ENCODE results near the gene ETV6. TPM values are rescaled to one million over a fixed set of nuclear protein-coding genes. Genes with fewer than 3 reads are reported as not detected.
A peak's percentile ranks its signal among the peaks of the same experiment; 100 is the strongest.

ETV6 gene
- total RNA-seq, 4 donors from 2014 or later = 7.6 to 45.5 (median 8.2) TPM

GRCh38 chr12:11836282-11837151 lies 187.0 kb downstream of the ETV6 start:
- no peak for TF ChIP-seq CTCF (IDR thresholded peaks at IDR 0.05)
- no peak for TF ChIP-seq POLR2A (IDR thresholded peaks at IDR 0.05)
- Histone ChIP-seq H3K27me3 (no peaks in the 10 kb centered on the region), H3K4me3 (no peak overlapping the region), H3K4me1 (peaks cover 0 to 4% of the 10 kb centered on the region in 2 donors), H3K9me3 (no peaks in the 10 kb centered on the region), H3K36me3 (no peaks in the 10 kb centered on the region), H3K27ac (no peak overlapping the region)
- intact Hi-C loops (cut with DNase I; ENCODE audit: low total_unique reads) = no loop called here
- no peak for DNase-seq

- Histone ChIP-seq H3K27ac (no peak overlapping the region), H3K36me3 (no peaks in the 10 kb centered on the region), H3K4me1 (peaks cover 0 to 4% of the 10 kb centered on the region in 2 donors), H3K9me3 (no peaks in the 10 kb centered on the region), H3K27me3 (no peaks in the 10 kb centered on the region), H3K4me3 (no peak overlapping the region)
- intact Hi-C loops (cut with DNase I; ENCODE audit: low total_unique reads) = no loop called here
- DNase-seq = no peak
- TF ChIP-seq POLR2A (IDR thresholded peaks at IDR 0.05) (no peak), CTCF (IDR thresholded peaks at IDR 0.05) (no peak)
These were observed 187.9 kb downstream of the ETV6 start for GRCh38 chr12:11837216-11837934.

GRCh38 chr12:11838403-11838802 lies 188.9 kb downstream of the ETV6 start:
- intact Hi-C loops (cut with DNase I; ENCODE audit: low total_unique reads) = no loop called here
- Histone ChIP-seq H3K4me1 (peaks cover 0 to 4% of the 10 kb centered on the region in 2 donors), H3K4me3 (no peak overlapping the region), H3K27me3 (no peaks in the 10 kb centered on the region), H3K36me3 (no peaks in the 10 kb centered on the region), H3K27ac (peak overlapping the region; percentile 22 to 29), H3K9me3 (no peaks in the 10 kb centered on the region)
- DNase-seq = no peak
- TF ChIP-seq POLR2A (IDR thresholded peaks at IDR 0.05) = no peak
- no peak for TF ChIP-seq CTCF (IDR thresholded peaks at IDR 0.05)

DNA sequence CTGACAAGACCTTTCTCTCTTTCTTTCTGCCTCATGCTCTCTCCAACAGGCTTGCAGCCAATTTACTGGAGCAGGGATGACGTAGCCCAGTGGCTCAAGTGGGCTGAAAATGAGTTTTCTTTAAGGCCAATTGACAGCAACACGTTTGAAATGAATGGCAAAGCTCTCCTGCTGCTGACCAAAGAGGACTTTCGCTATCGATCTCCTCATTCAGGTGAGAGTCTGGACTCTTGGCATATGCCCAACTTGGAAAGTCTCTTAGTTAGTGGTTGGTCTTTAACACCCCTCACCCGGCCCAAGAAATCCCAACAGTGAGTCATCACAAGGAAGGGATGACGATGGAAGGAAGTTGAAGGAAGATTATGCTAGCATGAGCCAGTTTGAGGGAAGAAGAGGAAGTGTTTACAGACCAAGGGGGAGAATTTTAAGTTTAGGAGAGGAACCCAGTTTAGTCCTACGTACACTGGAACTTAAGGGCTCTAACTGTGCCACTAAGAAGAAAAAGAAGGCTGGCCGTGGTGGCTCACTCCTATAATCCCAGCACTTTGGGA lies 189.7 kb downstream of the ETV6 start:
- TF ChIP-seq POLR2A (IDR thresholded peaks at IDR 0.05) (no peak), CTCF (IDR thresholded peaks at IDR 0.05) (no peak)
- Histone ChIP-seq H3K36me3 (no peaks in the 10 kb centered on the region), H3K9me3 (no peaks in the 10 kb centered on the region), H3K27me3 (no peaks in the 10 kb centered on the region), H3K4me3 (no peak overlapping the region), H3K27ac (peak overlapping the region; percentile 22 to 29), H3K4me1 (peaks cover 0 to 4% of the 10 kb centered on the region in 2 donors)
- no peak for DNase-seq
- intact Hi-C loops (cut with DNase I; ENCODE audit: low total_unique reads) = no loop called here

DNA sequence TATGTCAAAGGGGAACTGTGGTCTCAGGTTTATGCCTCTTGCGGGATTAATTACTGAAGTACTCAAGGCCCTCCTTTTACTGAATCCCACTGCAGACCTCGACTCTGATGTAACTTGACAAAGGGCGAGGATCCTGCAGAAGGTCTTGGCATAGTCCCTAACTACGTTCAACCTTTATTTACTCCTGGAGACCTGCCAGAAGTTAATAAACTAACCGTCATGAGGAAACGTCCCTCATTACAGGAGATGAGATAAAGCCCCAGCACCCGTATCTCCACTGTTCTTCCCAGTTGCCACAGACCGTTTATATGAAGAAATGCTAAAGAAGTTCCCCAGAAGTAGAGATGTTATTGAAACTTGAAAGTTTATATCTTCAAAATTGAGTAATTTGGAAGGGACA lies 190.9 kb downstream of the ETV6 start:
- H3K36me3 ChIP-seq = no peaks in the 10 kb centered on the region
- TF ChIP-seq POLR2A (IDR thresholded peaks at IDR 0.05) = no peak
- no peak for TF ChIP-seq CTCF (IDR thresholded peaks at IDR 0.05)
- no peaks in the 10 kb centered on the region for H3K9me3 ChIP-seq
- no peak for DNase-seq
- intact Hi-C loops (cut with DNase I; ENCODE audit: low total_unique reads) = no loop called here
- H3K4me1 ChIP-seq = peaks cover 0 to 4% of the 10 kb centered on the region in 2 donors
- no peak overlapping the region for H3K4me3 ChIP-seq
- no peak overlapping the region for H3K27ac ChIP-seq
- no peaks in the 10 kb centered on the region for H3K27me3 ChIP-seq

Data from uterus (tissue), 4 donors.